ENCODE measurements around the gene ABCA6.
A peak's percentile ranks its signal among the peaks of the same experiment; 100 is the strongest.
"Not testable (repeated sequence)": the region's sequence is repeated elsewhere in the genome, so short reads cannot be mapped to it uniquely, and the experiment has no call there.

The ABCA6 gene

DNA sequence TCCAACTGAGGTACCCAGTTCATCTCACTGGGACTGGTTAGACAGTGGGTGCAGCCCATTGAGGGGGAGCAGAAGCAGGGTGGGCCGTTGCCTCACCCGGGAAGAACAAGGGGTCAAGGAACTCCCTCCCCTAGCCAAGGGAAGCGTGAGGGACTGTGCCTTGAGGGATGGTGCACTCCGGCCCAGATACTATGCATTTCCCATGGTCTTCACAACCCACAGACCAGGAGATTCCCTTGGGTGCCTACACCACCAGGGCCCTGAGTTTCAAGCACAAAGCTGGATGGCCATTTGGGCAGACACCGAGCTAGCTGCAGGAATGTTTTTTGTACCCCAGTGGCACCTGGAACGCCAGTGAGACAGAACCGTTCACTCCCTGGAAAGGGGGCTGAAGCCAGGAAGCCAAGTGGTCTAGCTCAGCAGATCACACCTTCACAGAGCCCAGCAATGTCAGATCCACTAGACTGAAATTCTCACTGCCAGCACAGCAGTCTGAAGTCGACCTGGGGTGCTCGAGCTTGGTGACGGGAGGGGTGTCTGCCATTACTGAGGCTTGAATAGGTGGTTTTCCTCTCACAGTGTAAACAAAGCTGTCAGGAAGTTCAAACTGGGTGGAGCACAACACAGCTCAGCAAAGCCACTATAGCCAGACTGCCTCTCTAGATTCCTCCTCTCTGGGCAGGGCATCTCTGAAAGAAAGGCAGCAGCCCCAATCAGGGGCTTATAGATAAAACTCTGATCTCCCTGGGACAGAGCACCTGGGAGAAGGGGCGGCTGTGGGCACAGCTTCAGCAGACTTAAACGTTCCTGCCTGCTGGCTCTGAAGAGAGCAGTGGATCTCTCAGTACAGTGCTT lies 71.1 kb downstream of the ABCA6 start:
- not testable (repeated sequence) for DNase-seq

DNA sequence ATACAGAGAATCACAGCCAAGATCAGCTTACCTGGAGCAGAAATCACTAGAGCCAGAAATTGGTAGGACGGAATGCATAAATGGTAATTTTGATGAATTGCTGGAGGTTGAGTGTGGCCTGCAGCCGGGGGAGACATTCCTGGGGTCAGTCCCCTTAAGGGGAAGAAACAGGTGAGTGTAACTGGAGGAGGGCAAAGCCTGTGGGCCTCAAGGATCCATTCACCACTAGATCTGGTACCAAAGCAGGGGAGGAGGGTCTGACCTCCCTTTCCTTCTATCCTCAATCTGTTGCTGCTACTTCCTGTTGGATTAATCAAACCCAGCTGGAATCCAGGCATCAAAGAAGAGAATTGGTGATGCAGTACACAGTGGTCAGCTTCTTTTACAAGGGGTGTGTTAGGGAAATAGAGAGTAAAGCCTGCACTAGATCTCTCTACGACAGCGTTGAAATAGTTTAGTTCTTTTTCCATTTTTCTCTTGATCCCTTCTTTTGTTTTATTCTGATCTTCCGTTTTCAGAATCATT lies 72.4 kb downstream of the ABCA6 start:
- DNase-seq, result no peak

DNA sequence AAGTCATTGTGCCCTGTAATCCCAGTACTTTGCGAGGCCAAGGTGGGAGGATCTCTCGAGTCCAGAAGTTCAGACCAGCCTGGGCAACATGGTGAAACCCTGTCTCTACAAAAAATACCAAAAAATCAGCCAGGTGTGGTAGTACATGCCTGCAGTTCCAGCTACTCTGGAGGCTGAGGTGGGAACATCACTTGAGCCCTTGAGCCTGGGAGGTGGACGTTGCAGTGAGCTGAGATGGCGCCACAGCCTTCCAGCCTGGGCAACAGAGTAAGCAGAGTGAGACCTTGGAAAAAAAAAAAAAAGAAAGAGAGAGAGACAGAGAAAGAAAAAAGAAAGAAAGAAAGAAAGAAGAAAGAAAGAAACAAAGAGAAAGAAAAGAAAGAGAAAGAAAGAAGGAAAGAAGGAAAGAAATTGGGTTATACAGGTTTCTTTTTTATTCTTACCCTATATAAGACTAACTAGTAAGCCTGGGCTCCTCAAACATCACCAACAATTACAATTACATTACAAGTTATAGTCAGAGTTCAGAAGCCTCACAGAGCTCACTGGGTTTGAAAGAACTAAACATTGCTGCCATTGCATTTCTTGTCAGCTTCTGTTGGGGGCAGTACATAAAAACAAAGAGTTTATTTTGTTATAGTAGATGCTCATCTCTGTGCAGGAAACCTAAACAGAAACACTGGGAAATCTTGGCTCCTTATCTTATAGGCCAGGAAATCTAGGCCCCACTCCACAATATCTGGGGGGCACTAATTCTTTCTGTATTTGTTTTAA lies 74.2 kb downstream of the ABCA6 start:
- DNase-seq, result no peak

DNA sequence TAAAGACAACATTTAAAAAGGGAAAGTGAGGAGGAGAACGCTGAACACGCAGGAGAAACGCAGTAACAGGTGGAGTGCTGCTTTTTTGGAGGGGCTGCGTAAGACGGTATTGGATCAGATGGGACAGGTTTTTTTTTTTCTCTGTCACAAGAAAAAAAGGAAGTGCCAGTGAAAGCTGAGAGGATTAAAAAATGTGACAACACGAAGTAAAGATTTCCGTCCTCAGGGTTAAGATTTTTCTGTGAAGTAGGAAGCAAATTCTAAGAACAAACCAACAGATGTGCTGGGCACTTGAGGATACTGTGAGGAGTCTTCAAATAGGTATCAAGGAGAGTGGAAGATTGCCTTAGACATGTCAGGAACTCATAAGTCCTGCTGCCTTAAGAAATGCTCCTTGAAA lies 75.2 kb downstream of the ABCA6 start:
- no peak for DNase-seq

DNA sequence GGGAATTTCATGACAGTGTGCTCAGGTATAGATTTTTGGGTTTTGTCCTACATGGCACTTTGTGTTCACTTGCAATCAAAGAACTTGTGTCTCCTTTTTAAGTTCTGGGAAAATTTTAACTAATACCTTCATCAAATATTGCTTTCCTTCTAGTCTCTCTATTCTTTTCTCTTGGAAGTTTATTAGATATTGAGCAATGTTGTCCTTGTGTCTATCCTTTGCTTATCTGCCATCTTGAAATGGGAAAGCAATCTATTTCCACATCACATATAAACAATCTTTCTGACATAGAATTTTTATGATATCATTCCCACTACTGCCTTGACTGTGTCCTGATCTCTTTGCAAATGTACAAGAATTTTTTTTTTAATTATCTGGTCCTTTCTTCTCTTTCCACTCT lies 76.6 kb downstream of the ABCA6 start:
- DNase-seq, result no peak

DNA sequence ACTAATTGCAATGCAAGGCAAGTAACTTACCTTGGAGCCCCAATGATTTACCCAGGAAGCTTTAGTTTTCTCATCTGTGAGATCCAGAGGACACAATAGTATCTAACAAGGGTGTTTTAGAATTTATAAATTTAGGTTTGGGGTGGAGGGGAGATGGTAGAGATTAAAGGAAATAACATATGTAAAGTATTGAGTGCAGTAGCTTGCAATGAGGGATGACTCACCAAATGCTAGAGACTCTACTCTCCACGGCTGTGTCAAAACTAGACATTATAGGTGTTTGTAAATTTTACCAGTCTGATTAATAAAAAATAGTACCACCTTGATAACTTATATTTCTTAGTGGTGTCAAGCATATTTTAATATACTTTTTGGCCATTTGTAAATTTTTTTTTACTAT lies 77.2 kb downstream of the ABCA6 start:
- no peak for DNase-seq

DNA sequence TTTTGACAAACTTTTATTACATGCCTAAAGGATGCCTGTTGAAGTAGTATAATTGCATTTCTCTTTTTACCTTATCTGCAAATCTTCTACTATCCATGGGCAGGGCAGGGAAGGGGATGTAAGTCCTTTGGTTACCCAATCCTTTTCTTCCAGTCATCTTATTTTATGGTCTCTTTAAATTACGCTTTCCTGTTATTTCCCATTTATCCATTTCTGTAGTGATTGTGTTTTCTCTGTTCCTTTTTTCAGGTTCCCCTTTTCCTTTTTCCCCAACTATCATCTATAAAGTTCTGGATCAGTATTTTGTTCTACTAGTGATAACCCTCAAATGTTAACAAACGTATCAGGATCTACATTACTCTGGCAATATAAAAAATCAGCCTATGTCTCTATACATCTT lies 77.7 kb downstream of the ABCA6 start:
- no peak for DNase-seq

DNA sequence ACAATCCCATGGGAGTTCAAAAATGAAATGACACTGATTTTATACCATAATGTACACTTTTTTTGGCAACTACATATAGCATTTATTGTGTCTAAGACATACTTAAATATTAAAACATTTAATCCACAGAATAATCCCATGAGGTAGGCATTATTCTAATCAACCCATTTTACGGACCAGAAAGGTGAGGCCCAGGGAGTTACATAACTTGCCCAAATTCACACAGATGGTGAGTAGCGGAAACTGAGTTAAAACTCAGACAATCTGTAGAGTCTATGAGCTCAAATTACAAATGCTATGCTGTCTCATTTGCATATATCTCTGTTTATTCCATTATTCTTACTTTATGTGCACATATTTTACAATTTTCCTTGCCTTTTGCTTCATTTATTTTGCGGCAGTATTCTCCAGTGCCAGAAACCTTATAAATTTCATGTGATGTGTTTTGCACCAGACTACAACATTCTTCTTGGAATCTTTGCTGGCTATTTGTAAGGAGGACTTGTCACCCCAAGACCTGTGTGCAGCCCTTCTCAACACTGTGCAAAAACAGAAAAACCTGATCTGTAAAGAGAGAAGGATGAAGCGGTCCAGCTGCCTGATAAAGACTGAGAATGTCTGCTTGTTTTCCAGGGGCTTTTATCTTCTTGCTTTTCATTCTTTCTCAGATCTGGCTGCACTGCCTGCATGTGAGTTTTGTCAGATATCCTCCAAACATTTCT lies 78.7 kb downstream of the ABCA6 start:
- no peak for DNase-seq

DNA sequence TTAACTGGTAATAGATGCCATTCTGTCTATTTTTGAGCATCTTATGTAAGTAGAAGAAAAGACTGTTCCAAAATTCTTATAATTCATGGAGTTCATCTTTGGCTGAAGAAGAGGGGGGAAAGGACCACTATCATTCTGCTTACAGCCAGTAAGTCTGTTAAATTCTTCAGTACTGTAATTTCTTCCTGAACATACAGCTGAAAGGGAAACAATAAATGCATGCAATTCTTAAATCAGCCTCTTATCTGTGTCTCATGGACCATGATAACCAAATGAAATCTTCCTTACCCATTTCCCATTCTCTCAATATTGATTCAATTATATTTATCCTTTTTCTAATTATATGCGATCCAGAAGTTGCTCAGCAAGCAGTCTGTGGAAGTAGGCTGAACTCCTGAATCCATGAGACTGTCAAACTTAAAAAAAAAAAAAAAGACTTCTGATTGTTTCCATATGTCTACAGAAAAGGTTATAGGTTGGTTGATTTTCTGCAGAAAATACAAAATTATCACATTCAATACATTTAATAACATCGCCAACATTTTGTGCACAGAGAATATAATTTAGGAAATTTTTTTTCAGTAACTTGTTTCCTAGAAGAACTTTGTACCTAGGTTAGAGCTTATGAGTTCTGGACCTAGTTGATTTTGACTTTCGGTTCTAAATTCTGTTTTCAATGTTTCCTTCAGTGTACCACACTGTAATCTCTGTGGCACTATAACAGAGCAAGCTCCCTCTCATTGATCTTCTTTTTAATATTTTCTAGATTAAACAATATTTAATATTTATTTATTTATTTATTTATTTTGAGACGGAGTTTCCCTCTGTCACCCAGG lies 79.8 kb downstream of the ABCA6 start:
- no peak for DNase-seq

DNA sequence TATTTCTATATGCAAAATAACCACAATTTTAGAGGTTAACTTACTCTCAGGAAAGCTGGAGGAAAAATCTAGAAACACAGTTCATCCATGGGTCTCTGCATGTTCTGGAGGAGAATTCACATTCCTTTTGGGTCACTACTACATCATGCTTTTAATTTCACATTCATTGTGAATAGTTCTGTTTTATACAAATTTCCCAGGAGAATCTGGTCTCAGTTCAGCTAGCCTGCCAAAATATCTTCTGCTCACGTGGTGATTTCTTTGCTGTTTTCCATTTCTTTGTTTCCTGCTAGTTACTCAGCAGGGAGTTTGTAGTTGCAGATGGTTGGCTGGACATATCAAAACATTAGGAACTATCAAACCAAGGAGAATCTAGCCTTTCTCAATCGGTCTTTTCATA lies 80.9 kb downstream of the ABCA6 start, which contains the start of gene ABCA9:
Gene ABCA9 (minus strand): TSS at position 106 of the 400 bp plus-strand sequence. CDS start 9,801 bp downstream, outside the sequence.
- DNase-seq, result peak; percentile 8

DNA sequence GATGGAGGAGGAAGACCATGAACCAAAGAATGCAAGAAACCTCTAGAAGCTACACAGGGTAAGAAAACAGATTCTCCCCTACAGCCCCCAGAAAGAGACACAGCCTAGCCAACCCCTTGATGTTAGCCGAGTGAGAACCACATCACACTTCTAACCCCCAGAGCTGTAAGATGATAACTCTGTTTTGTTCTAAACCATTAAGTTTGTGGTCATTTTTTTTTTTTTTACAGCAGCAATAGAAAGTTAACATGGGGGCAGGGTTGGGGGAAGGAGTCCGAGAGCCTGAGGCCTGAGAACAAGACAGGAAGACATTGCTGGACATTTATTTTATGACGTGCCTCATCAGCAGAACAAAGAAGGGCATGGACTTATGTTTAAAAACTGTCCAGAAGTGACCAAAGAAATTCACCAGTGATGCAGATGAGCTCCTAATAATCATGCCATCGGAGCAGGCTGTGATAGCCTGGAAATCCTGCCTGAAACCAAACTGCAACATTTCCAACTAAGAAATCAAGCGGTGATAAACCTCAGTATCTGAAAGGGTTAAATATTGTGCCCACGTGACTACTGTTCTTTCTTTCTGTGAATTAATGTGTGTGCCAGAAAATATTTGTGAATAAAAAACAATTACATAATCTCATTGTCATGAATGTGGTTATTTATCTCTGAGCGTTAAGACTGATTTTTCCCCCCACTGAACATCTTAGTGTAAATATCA lies 82.1 kb downstream of the ABCA6 start:
- no peak for DNase-seq

DNA sequence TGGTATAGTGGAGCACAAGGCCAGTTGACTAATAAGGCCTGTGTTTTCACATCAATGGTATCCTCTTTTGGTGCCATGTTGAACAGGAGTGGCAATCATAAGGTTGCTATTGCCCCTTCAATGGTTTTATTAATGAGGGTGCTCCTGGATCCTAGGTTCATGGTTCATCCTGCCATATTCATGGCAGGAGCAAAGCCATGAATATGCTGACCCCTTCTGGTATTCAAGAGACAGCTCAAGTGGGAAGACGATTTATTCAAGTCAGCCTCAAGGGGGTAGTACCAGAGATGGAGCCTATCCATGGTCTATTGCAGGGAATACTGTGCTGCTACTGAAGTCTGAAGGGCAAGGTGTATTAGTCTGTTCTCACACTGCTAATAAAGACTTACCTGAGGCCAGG lies 83.5 kb downstream of the ABCA6 start:
- DNase-seq, result no peak

DNA sequence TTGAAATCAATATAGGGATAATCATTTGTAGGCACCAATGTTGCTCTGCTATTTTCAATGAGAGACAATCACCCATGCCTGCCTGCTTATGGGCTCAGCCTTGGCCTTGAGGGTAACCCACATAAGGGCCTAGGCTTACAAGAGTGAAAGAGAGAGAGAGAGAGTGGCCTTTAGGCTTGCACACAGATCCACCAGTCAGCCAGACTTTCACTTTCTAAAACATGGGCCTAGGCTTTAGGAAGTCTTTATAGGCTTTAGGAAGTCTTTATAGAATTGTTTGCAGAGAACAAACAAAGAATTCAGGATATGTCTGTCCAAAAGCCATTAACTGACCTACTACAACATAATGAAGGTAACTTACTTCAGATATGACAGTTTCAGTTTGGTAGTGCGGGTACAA lies 84.4 kb downstream of the ABCA6 start:
- DNase-seq, result no peak

DNA sequence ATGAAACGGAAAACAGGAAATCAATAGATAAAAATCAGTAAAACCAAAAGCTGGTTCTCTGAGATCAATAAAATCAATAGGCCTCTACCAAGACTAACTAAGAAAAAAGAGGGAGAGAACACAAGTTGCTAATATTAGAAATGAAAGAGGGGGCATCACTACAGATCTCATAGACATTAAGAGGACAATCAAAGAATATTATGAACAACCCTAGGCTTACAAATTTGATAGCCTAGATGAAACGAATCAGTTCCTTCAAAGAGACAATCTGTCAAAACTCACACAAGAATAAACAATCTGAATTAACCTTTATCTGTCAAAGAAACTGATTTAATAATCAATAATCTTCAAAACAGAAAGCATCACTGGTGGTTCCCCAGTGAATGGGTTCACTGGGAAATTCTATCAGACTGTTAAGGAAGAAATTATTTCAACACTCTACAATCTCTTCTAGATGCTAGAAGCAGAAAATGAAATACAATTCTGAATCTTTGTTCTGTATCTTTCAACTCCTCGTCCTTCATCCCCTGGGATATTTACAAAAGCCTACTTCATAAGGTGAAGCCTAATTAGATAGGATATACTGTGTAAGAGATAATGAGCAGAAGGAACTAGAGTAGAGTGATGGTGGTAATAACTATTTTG lies 85.4 kb downstream of the ABCA6 start:
- DNase-seq, result no peak

DNA sequence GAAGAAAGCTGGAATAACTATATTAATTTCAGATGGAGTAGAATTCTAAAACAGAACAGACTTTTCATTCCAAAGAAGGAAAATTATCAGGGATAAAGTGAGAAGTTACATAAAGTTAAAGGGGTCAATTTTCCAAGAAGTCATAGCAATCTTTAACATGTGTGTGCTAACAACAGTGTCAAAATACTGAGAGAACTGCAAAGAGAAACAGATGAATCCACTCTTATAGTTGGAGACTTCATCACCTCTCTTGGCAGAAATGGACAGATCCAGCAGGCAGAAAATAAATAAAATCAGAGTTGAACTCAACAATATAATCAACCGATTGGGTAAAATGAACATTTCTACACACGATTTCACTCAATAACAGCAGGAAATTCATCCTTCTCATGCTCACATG lies 86.4 kb downstream of the ABCA6 start:
- DNase-seq, result no peak

DNA sequence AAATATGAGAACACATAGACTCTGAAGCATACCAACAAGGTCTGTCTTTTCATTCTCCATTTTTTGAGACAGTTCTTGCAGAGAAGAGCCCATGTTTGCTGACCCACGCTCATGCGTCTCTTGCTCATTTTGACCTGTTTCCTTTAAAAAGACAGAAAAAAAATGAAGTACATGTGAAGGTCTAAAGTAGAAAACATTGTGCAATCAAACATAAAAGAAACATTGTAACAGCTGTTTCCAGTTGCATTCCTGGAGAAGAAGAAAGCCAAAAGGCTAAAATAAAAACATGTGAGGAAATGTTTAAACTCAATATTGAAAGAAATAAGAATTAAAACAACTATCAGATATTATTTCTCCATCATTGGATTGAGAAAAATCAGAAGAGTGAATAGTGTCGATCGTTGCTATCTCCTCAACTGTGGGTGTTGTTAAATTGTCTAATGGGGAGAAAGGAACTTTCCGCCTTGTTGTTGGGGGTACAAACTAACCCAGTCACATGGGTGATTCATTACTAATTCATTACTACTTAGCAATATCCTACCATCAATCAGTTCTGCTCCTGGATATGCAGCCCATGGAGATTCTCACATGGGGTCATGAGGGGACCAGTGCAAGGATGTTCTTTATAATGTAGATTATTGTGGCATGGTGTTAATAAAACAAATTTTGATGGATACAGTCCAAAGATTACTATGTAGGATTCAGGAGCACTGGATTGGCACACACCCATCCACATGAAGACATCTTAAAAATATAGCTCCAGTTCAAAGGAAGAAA lies 90.5 kb downstream of the ABCA6 start:
- no peak for DNase-seq

DNA sequence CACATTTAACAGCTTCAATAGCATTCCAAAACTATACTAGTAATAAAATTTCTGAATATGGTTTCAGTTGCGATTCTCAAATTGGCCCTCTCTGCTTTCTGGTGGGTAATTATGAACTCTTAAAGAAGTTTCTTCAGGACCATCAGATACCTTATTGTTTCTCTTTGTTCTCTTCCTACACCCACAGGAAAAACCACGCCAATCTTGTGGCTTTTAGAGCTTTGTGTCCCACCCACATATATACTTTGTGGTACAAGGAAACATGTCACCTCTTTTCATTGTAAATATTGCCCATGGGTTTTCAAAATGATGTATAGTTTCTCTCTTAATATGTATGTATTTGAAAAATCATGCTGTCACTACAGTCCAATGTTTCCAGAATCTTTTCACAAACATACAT lies 93.1 kb downstream of the ABCA6 start:
- DNase-seq, result no peak

DNA sequence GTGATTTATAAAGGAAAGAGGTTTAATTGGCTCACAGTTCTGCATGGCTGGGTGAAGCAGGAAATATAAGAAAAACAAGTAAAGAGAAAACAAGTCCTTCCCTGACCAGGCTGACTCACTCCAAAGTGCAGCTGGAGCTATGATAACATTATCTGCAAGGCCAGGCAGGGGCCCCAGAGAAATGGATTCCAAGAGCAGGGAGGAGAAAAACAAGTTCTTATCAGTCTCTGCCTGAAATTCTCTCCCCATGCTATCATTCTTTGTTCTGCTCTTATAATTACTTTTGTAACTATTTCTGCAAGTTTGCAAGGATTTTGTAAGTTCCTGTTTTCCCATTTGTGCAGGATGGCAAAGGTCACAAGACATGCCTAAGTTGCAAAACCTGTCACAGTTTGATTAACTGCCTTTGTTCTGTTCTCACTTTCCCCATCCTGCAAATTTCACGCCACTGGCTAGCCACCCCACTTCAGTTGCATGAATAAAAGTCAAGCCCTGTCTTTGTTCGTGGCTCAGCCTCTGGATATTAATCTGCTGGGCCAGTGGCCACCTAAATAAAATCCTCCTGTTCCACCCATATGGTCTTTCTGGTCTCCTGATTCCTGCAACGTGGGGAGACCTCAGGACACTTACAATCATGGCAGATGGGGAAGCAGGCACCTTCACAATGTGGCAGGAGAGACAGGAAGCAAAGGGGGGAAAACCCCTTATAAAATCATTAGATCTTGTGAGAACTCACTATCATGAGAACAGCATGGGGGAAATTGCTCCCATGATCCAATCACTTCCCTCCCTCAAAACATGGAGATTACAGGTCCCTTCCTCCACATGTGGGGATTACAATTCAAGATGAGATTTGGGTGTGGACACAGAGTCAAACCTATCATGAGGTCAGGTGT lies 94.1 kb downstream of the ABCA6 start:
- DNase-seq, result no peak

DNA sequence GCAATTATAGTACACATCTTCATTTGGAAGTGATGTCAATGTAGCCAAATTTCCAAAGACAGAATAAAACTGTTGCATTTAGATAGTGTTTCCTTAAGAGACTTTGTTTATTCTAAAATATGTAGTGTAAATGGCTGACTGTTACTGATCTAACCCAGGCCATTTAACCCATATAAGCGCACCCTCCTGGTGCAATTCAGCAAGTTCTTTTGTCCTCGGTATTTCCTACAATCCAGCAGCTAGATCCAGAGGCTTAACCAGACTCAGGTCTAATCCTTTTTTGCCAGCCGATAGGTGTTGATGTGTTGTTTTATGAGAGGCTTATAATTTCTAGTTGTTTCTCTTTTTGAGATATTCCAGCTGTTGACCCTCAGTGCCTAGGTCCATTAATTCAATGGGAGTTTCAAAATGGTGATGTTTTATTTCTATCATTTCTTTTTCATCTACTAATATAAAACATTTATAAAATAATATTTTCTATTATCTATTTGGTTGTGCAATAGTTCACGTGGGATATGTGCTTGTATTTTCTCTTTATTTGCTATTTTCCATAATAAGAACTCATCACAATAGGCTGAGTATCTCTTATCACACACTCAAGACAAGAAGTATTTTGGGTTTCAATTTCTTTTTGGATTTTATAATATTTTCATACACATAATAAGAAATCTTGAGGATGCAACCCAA lies 95.4 kb downstream of the ABCA6 start:
- no peak for DNase-seq
